SU-DHL-6 (cell line): ENCODE results near the gene FLT3LG.

ENCODE experiments used
- CTCF ChIP-seq: fragments of 200-600 bp; sonication (generic); IDR thresholded peaks from one replicate; pipeline ENCODE4 v1.5.1; 2017; ENCODE audit warnings: antibody characterized with exemption, mild to moderate bottlenecking, low read length, moderate library complexity; ENCODE audit not compliant: insufficient read depth, poor library complexity, severe bottlenecking
- EZH2phosphoT487 ChIP-seq: fragments of 200-600 bp; sonication (generic), shearing (Covaris generic); conservative IDR thresholded peaks from 2 replicates; pipeline ENCODE4 v1.6.1; 2018; ENCODE audit warnings: mild to moderate bottlenecking, antibody characterized with exemption, low read length, moderate library complexity, mixed read lengths

DNA sequence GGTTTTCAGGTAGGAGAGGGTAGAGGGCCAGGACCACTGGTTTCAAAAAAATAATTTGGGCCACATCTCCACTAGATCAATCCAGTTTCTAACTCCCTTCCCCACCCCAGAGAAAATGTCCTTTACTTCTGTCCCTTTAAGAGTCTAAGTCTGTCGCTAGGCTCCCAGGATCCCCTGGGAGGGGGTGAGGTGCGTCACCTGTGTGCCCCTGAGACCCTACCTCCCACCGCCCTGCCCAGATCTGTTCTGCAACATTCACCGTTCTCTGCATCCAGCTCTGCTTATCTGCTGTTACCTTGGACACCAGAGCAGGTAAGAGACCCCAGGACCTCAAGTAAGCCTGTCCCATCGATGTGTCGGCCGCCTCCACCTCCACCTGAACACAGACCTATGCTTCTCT is 48.8 kb upstream of the FLT3LG start, which contains the start of gene GFY:
- TF ChIP-seq CTCF (no peak), EZH2phosphoT487 (no peak)
